H1 (cell line): ENCODE measurements around the gene NELFCD. TPM values are rescaled to one million over a fixed set of nuclear protein-coding genes. Genes with fewer than 3 reads are reported as not detected.

ENCODE experiments used
- KDM5A ChIP-seq: fragments of 200-600 bp; IDR thresholded peaks from 2 replicates; pipeline ENCODE4 v1.7.1; 2012; ENCODE audit warnings: mild to moderate bottlenecking, low read length, inconsistent platforms, mixed read lengths
- POLR2A ChIP-seq, 2 experiments: IDR thresholded peaks; 1 replicate in 1 of 2; 2 replicates in 1 of 2; pipeline ENCODE4 v1.6.1; 2011; ENCODE audit warnings: low read depth in 2 of 2, low read length in 2 of 2, mild to moderate bottlenecking in 2 of 2; ENCODE audit errors: control extremely low read depth in 1 of 2
- RBBP5 ChIP-seq: IDR thresholded peaks from 2 replicates; pipeline ENCODE4 v1.7.1; 2012; ENCODE audit warnings: low read depth, mild to moderate bottlenecking, inconsistent platforms, low read length, moderate library complexity, borderline replicate concordance
- SIRT6 ChIP-seq: IDR thresholded peaks from one replicate; pipeline ENCODE4 v1.7.1; 2012; ENCODE audit warnings: low read length, inconsistent platforms
- TCF12 ChIP-seq: IDR thresholded peaks from 2 replicates; pipeline ENCODE4 v1.6.1; 2011; ENCODE audit warnings: low read depth, mild to moderate bottlenecking, low read length
- polyA plus RNA-seq, 7 experiments: library from polyadenylated mRNA; depleted of rRNA in 3 of 7; stranded (reverse) in 5 of 7; unstranded in 2 of 7; fragments of >200 nt in 5 of 7; fragments of 200-250 nt in 2 of 7; gene quantifications; 1 replicate in 5 of 7; 2 replicates in 1 of 7; 4 replicates in 1 of 7; pipeline versions ENCODE4 v1.2.1 to v1.2.3, GENCODE V29; 2011 to 2013; ENCODE audit warnings: missing spikeins in 2 of 7, mixed read lengths in 2 of 7
- total RNA-seq: library from RNA; stranded (reverse); fragmentation: NEBNext Ultra II Directional; extraction: Animal tissue kit (Norgen Biotek cat#: 25700); gene quantifications from 2 replicates; pipeline ENCODE4 v1.2.1, GENCODE V29; 2021

Gene NELFCD
- total and polyA plus RNA-seq, 2 of the 8 experiments (the other 6 are each of a cell fraction or from before 2014, with no cell fraction given) = 35.5 to 59.6 TPM

GRCh38 chr20:59002874-59003399, 21.9 kb downstream of the NELFCD start (continued):
- TF ChIP-seq RBBP5 (no peak), KDM5A (no peak), SIRT6 (no peak), POLR2A (IDR thresholded peaks at IDR 0.05; ENCODE audit: control extremely low read depth in 1 of 2, low read depth in 2 of 2, low read length in 2 of 2) (no peak), TCF12 (no peak)
- TF ChIP-seq, all 59 proteins: peak for 0
